Measurements from ENCODE around the gene HTR3E. TPM values are rescaled to one million over a fixed set of nuclear protein-coding genes. Genes with fewer than 3 reads are reported as not detected.

HTR3E gene
- polyA plus RNA-seq, 3 donors = not detected

- Mint-ChIP-seq H3K4me3 (peak overlapping the region; percentile 94 to 97), H3K9me3 (no peaks in the 10 kb centered on the region), H3K27ac (peak overlapping the region; percentile 86 to 93 (median 89)), H3K36me3 (peaks cover 20 to 34% of the 10 kb centered on the region in 2 donors), H3K27me3 (ENCODE audit: low read depth in 3 of 3) (no peaks in the 10 kb centered on the region), H3K4me1 (peaks cover 30% of the 10 kb centered on the region)
- 0% methylated on average over 6 of the region's 9 CpGs for WGBS (ENCODE audit: insufficient coverage)
- Histone ChIP-seq H3K4me1 (ENCODE audit: control insufficient read depth in 1 of 2, insufficient read depth in 2 of 2, low read length in 2 of 2) (peaks cover 18 to 33% of the 10 kb centered on the region in 2 donors), H3K79me2 (ENCODE audit: insufficient read depth, low read length) (peaks cover 47% of the 10 kb centered on the region), H3K36me3 (replicated peaks in 1 of 2; ENCODE audit: control insufficient read depth in 1 of 2, insufficient read depth in 2 of 2, low read length in 2 of 2) (peaks cover 20 to 28% of the 10 kb centered on the region in 2 donors), H3K4me3 (replicated peaks in 1 of 3; ENCODE audit: low read depth in 2 of 3, low read length in 3 of 3) (peak overlapping the region; percentile 68 to 96 (median 91)), H3K9ac (ENCODE audit: insufficient read depth, low read length, poor library complexity, severe bottlenecking) (peak overlapping the region; percentile 86), H3K27ac (ENCODE audit: low read depth in 1 of 2, low read length in 2 of 2) (peak overlapping the region; percentile 78 to 91), H3K9me3 (replicated peaks in 1 of 2; ENCODE audit: control insufficient read depth in 1 of 2, insufficient read depth in 1 of 2, low read length in 2 of 2) (no peaks in the 10 kb centered on the region), H3K4me2 (replicated peaks; ENCODE audit: extremely low read depth, low read length, poor library complexity, severe bottlenecking) (peak overlapping the region; percentile 98), H2AFZ (ENCODE audit: insufficient read depth, low read depth, low read length, poor library complexity, severe bottlenecking) (peak overlapping the region; percentile 94), H4K20me1 (ENCODE audit: insufficient read depth, low read length) (peaks cover 21% of the 10 kb centered on the region), H3K27me3 (ENCODE audit: control insufficient read depth in 2 of 2, insufficient read depth in 2 of 2, low read length in 2 of 2) (no peaks in the 10 kb centered on the region)
- no peak for DNase-seq
- intact Hi-C loops (cut with micrococcal nuclease) = loop anchor here (1.0 to 10.0 kb wide), 4 partner anchors 21 to 241 kb away; partner anchors contain the start of gene ABCC5 (in 2 of the 2)
- no peak for TF ChIP-seq CTCF (IDR thresholded peaks at IDR 0.05)
These were observed 39.0 kb downstream of the HTR3E start for GRCh38 chr3:184135911-184136260.

GRCh38 chr3:184140436-184140835 is 43.6 kb downstream of the HTR3E start:
- Histone ChIP-seq H4K20me1 (ENCODE audit: insufficient read depth, low read length) (peaks cover 29% of the 10 kb centered on the region), H3K9me3 (replicated peaks in 1 of 2; ENCODE audit: control insufficient read depth in 1 of 2, insufficient read depth in 1 of 2, low read length in 2 of 2) (no peaks in the 10 kb centered on the region), H2AFZ (ENCODE audit: insufficient read depth, low read depth, low read length, poor library complexity, severe bottlenecking) (no peak overlapping the region), H3K79me2 (ENCODE audit: insufficient read depth, low read length) (peaks cover 44% of the 10 kb centered on the region), H3K4me2 (replicated peaks; ENCODE audit: extremely low read depth, low read length, poor library complexity, severe bottlenecking) (no peak overlapping the region), H3K4me3 (replicated peaks in 1 of 3; ENCODE audit: low read depth in 2 of 3, low read length in 3 of 3) (no peak overlapping the region), H3K36me3 (replicated peaks in 1 of 2; ENCODE audit: control insufficient read depth in 1 of 2, insufficient read depth in 2 of 2, low read length in 2 of 2) (peaks cover 66 to 73% of the 10 kb centered on the region in 2 donors), H3K9ac (ENCODE audit: insufficient read depth, low read length, poor library complexity, severe bottlenecking) (no peak overlapping the region), H3K4me1 (ENCODE audit: control insufficient read depth in 1 of 2, insufficient read depth in 2 of 2, low read length in 2 of 2) (peaks cover 12 to 19% of the 10 kb centered on the region in 2 donors), H3K27ac (ENCODE audit: low read depth in 1 of 2, low read length in 2 of 2) (peak overlapping the region in 1 of 2 donors; percentile 12), H3K27me3 (ENCODE audit: control insufficient read depth in 2 of 2, insufficient read depth in 2 of 2, low read length in 2 of 2) (no peaks in the 10 kb centered on the region)
- DNase-seq = no peak
- Mint-ChIP-seq H3K27ac (no peak overlapping the region), H3K4me3 (no peak overlapping the region), H3K36me3 (peaks cover 65 to 79% of the 10 kb centered on the region in 2 donors), H3K4me1 (peaks cover 19% of the 10 kb centered on the region), H3K27me3 (ENCODE audit: low read depth in 3 of 3) (peaks cover 0 to 2% (median 0%) of the 10 kb centered on the region in 3 donors), H3K9me3 (peaks cover 0 to 1% (median 0%) of the 10 kb centered on the region in 7 donors)
- intact Hi-C loops (cut with micrococcal nuclease) = loop anchor here in 1 of 2 donors (10.0 kb wide), 1 partner anchor 246 kb away; no protein-coding TSS in a partner anchor
- 99% methylated on average over 10 of the region's 10 CpGs for WGBS (ENCODE audit: insufficient coverage)
- TF ChIP-seq CTCF (IDR thresholded peaks at IDR 0.05) = no peak

Data from CD14-positive monocyte (primary cell).